PC-9 (cell line): ENCODE results near the gene ROGDI. TPM values are rescaled to one million over a fixed set of nuclear protein-coding genes. Genes with fewer than 3 reads are reported as not detected.
"Not testable (repeated sequence)": the region's sequence is repeated elsewhere in the genome, so short reads cannot be mapped to it uniquely, and the experiment has no call there.

ENCODE experiments used
- BruUV-seq: library from RNA; stranded (reverse); fragments of 400-500 nt; replicated peaks from 2 replicates; lab custom pipeline; 2021; lab: Mats Ljungman, UMichigan
- CTCF ChIA-PET: fragments of 300-600 bp; sonication (Branson Sonifier 250); formaldehyde crosslinking; loops from one replicate; lab custom pipeline; 2022; ENCODE audit warnings: antibody characterized with exemption; lab: Charles Lee
- POLR2A ChIA-PET: fragments of 300-600 bp; sonication (Branson Sonifier 250); formaldehyde crosslinking; loops from one replicate; lab custom pipeline; 2022; ENCODE audit warnings: antibody characterized with exemption; ENCODE audit not compliant: unreplicated experiment; lab: Charles Lee
- DNase-seq, 2 experiments: peaks; one replicate each; pipeline versions ENCODE4 v3.0.0 to v3.0.0-alpha.2; 2015 to 2022; ENCODE audit warnings: mixed read lengths in 1 of 2
- H2AFZ ChIP-seq: fragments of 200-600 bp; sonication (generic); 2 replicates; pipeline ENCODE4 v1.8.1; 2017; ENCODE audit warnings: antibody characterized with exemption
- H3F3A ChIP-seq: fragments of 200-600 bp; sonication (generic); 2 replicates; pipeline ENCODE4 v1.8.1; 2017; ENCODE audit warnings: antibody characterized with exemption, mild to moderate bottlenecking, low read depth; ENCODE audit not compliant: insufficient read depth
- H3K27ac ChIP-seq: fragments of 200-600 bp; sonication (generic); 2 replicates; pipeline ENCODE4 v1.6.1; 2016; ENCODE audit warnings: mixed run types
- H3K27me3 ChIP-seq: fragments of 200-600 bp; sonication (generic); 2 replicates; pipeline ENCODE4 v1.6.1; 2016; ENCODE audit warnings: low read depth, mixed run types; ENCODE audit not compliant: insufficient read depth
- H3K36me3 ChIP-seq: fragments of 200-600 bp; sonication (generic); 2 replicates; pipeline ENCODE4 v1.6.1; 2016; ENCODE audit warnings: low read depth, mixed run types
- H3K4me1 ChIP-seq: fragments of 200-600 bp; sonication (generic); replicated peaks from 2 replicates; pipeline ENCODE4 v1.6.1; 2016; ENCODE audit warnings: mixed run types; ENCODE audit not compliant: insufficient read depth
- H3K4me2 ChIP-seq: fragments of 200-600 bp; sonication (generic); 2 replicates; pipeline ENCODE4 v1.6.1; 2017; ENCODE audit warnings: mixed run types
- H3K4me3 ChIP-seq: fragments of 200-600 bp; sonication (generic); 2 replicates; pipeline ENCODE4 v1.6.1; 2016; ENCODE audit warnings: mixed run types
- H3K79me2 ChIP-seq: fragments of 200-600 bp; sonication (generic); 2 replicates; pipeline ENCODE4 v1.6.1; 2017; ENCODE audit warnings: low read depth, mixed run types
- H3K9me2 ChIP-seq: fragments of 200-600 bp; sonication (generic); 2 replicates; pipeline ENCODE4 v1.8.1; 2017; ENCODE audit warnings: mild to moderate bottlenecking; ENCODE audit not compliant: insufficient read depth
- H3K9me3 ChIP-seq: fragments of 200-600 bp; sonication (generic); 2 replicates; pipeline ENCODE4 v1.8.1; 2016; ENCODE audit warnings: low read depth; ENCODE audit not compliant: insufficient read depth
- H4K20me1 ChIP-seq: fragments of 200-600 bp; sonication (generic); 2 replicates; pipeline ENCODE4 v1.8.1; 2017; ENCODE audit not compliant: insufficient read depth
- EZH2 ChIP-seq: fragments of 200-600 bp; sonication (generic); IDR thresholded peaks from 2 replicates; pipeline ENCODE4 v1.8.0; 2017; ENCODE audit warnings: antibody characterized with exemption, low read depth
- intact Hi-C: fragments of 100-400 bp; cut with micrococcal nuclease; formaldehyde crosslinking; loops from one replicate; pipeline ENCODE4 v1.10.0; 2022; ENCODE audit not compliant: unreplicated experiment
- total RNA-seq: library from RNA; stranded (reverse); gene quantifications from 2 replicates; pipeline ENCODE4 v1.2.3, GENCODE V29; 2021
- TF ChIP-seq, protein P1 (sequence below): fragments of 200-600 bp; sonication (generic); conservative IDR thresholded peaks from 2 replicates; pipeline ENCODE4 v1.6.1; 2017; ENCODE audit warnings: mixed run types, antibody characterized with exemption, mild to moderate bottlenecking, moderate library complexity

ROGDI gene
- total RNA-seq, 1 experiment from 2014 or later: 40.8 TPM

DNA sequence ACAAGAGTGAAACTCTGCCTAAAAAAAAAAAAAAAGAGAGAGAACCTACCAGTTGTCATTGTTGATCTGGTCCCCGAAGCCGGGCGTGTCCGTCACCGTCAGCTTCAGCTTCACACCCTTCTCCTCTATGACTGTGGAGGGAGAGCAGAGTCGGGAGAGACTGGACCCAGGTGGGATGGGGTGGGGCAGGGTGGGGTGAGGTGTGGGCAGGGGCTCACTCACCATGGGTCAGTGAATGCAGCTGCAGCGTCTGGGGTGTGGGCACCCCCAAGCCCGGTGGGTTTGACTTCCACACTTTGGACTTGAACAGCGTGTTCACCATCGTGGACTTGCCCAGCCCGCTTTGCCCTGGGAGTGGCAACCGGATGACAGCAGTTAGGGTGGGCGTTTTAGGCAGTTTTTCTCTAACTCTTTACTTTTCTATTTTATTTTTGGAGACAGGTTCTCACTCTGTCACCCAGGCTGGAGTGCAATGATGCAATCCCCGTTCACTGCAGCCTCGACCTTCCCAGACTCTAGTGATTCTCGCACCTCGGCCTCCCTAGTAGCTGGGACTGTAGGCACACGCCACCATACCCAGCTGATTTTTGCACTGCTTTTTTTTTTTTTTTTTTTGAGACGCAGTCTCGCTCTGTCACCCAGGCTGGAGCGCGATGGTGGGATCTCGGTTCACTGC lies 16.5 kb downstream of the ROGDI start:
- DNase-seq: no peak
- Histone ChIP-seq H3K4me1 (peaks cover 32% of the 10 kb centered on the region), H3K4me3 (no peak overlapping the region), H3K9me3 (no peaks in the 10 kb centered on the region), H4K20me1 (no peaks in the 10 kb centered on the region), H3K9me2 (no peaks in the 10 kb centered on the region), H3K79me2 (no peaks in the 10 kb centered on the region), H3F3A (peaks cover 14% of the 10 kb centered on the region; the same call in 1 of the 2 replicates), H3K4me2 (no peak overlapping the region), H2AFZ (no peak overlapping the region), H3K27me3 (no peaks in the 10 kb centered on the region), H3K27ac (no peak overlapping the region), H3K36me3 (no peaks in the 10 kb centered on the region)
- ChIA-PET CTCF (interaction anchor here (0.7 kb wide), 1 partner anchor 98 kb away, joined by 4 read pairs; no protein-coding TSS in a partner anchor), POLR2A (interaction anchor here (0.8 kb wide), 1 partner anchor 92 kb away, joined by 14 read pairs; no protein-coding TSS in a partner anchor)
- intact Hi-C loops: no loop called here
- no TSS peak for BruUV-seq
- TF ChIP-seq, protein P1, sequence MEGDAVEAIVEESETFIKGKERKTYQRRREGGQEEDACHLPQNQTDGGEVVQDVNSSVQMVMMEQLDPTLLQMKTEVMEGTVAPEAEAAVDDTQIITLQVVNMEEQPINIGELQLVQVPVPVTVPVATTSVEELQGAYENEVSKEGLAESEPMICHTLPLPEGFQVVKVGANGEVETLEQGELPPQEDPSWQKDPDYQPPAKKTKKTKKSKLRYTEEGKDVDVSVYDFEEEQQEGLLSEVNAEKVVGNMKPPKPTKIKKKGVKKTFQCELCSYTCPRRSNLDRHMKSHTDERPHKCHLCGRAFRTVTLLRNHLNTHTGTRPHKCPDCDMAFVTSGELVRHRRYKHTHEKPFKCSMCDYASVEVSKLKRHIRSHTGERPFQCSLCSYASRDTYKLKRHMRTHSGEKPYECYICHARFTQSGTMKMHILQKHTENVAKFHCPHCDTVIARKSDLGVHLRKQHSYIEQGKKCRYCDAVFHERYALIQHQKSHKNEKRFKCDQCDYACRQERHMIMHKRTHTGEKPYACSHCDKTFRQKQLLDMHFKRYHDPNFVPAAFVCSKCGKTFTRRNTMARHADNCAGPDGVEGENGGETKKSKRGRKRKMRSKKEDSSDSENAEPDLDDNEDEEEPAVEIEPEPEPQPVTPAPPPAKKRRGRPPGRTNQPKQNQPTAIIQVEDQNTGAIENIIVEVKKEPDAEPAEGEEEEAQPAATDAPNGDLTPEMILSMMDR: no peak
- no peak for TF ChIP-seq EZH2

GRCh38 chr16:4784444-4784987 lies 17.9 kb downstream of the ROGDI start:
- DNase-seq, CTCF ChIA-PET, H3K79me2 ChIP-seq, H2AFZ ChIP-seq, H4K20me1 ChIP-seq, H3K36me3 ChIP-seq, BruUV-seq, intact Hi-C loops, H3K27ac ChIP-seq, H3K4me3 ChIP-seq, H3K4me2 ChIP-seq, H3K27me3 ChIP-seq, H3K9me3 ChIP-seq, POLR2A ChIA-PET, H3K9me2 ChIP-seq, H3F3A ChIP-seq: not testable (repeated sequence)
- peaks cover 18% of the 10 kb centered on the region for H3K4me1 ChIP-seq

GRCh38 chr16:4783951-4784336 lies 18.5 kb downstream of the ROGDI start:
- POLR2A ChIA-PET: no interaction called here

More at GRCh38 chr16:4783951-4784336, 18.5 kb downstream of the ROGDI start:
- Histone ChIP-seq H3K79me2 (no peaks in the 10 kb centered on the region), H3K27me3 (no peaks in the 10 kb centered on the region), H3F3A (no peaks in the 10 kb centered on the region), H3K9me3 (no peaks in the 10 kb centered on the region), H4K20me1 (no peaks in the 10 kb centered on the region), H3K4me3 (no peak overlapping the region), H2AFZ (no peak overlapping the region), H3K36me3 (no peaks in the 10 kb centered on the region), H3K27ac (no peak overlapping the region), H3K4me1 (peaks cover 14% of the 10 kb centered on the region), H3K4me2 (no peak overlapping the region), H3K9me2 (no peaks in the 10 kb centered on the region)
- no TSS peak for BruUV-seq
- TF ChIP-seq EZH2: no peak
- TF ChIP-seq, protein P1: no peak
- DNase-seq: no peak
- CTCF ChIA-PET: no interaction called here
- intact Hi-C loops: no loop called here
